ENCODE measurements around the gene GRIK2. TPM values are rescaled to one million over a fixed set of nuclear protein-coding genes. Genes with fewer than 3 reads are reported as not detected.
"Not testable (repeated sequence)": the region's sequence is repeated elsewhere in the genome, so short reads cannot be mapped to it uniquely, and the experiment has no call there.

Gene GRIK2
- total RNA-seq, 2 donors from 2014 or later, result 0.92 to 2.0 TPM

DNA sequence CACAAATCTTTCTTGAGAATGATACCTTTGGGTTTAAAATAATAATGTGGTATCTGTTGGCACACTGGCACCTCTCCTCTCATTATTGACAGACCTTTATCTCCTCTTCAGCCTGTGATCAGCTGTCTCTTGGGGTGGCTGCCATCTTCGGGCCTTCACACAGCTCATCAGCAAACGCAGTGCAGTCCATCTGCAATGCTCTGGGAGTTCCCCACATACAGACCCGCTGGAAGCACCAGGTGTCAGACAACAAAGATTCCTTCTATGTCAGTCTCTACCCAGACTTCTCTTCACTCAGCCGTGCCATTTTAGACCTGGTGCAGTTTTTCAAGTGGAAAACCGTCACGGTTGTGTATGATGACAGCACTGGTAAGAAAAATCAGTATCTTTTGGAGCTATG is 232.8 kb downstream of the GRIK2 start:
- H3K9me3 ChIP-seq, result no peaks in the 10 kb centered on the region
- ATAC-seq (ENCODE audit: insufficient number of reproducible peaks, low FRiP score, low read depth) (no peak), DNase-seq (ENCODE audit: low spot score) (no peak)
- H3K27me3 ChIP-seq (replicated peaks; ENCODE audit: insufficient read depth), result no peaks in the 10 kb centered on the region
- TF ChIP-seq, protein P1, sequence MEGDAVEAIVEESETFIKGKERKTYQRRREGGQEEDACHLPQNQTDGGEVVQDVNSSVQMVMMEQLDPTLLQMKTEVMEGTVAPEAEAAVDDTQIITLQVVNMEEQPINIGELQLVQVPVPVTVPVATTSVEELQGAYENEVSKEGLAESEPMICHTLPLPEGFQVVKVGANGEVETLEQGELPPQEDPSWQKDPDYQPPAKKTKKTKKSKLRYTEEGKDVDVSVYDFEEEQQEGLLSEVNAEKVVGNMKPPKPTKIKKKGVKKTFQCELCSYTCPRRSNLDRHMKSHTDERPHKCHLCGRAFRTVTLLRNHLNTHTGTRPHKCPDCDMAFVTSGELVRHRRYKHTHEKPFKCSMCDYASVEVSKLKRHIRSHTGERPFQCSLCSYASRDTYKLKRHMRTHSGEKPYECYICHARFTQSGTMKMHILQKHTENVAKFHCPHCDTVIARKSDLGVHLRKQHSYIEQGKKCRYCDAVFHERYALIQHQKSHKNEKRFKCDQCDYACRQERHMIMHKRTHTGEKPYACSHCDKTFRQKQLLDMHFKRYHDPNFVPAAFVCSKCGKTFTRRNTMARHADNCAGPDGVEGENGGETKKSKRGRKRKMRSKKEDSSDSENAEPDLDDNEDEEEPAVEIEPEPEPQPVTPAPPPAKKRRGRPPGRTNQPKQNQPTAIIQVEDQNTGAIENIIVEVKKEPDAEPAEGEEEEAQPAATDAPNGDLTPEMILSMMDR (IDR thresholded peaks at IDR 0.05), result no peak
- no peak overlapping the region for H3K4me3 ChIP-seq
- no peaks in the 10 kb centered on the region for H3K36me3 ChIP-seq
- no peaks in the 10 kb centered on the region for H3K4me1 ChIP-seq (ENCODE audit: control insufficient read depth in 1 of 2, low read depth in 2 of 2)
- H3K27ac ChIP-seq, result no peak overlapping the region

DNA sequence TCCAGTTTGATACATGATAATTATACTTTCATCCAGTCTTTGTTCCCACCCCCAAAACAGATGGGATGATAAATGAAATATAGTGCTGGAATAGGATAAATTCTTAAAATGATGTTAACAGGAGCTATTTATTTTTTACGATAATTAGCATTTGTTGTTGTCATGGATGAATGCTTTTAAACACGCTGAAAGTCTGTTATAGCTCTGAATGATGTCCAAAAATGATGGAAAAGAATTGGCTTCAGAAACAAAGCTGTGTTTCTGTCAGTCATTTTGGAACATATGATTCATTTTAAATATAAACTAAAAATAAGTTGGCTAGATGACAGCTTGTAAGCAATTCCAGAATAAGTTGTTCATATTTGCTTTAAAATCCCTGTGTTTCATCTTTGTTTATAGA is 237.4 kb downstream of the GRIK2 start:
- no peak for DNase-seq (ENCODE audit: low spot score)
- ATAC-seq (ENCODE audit: insufficient number of reproducible peaks, low FRiP score, low read depth), result no peak
- TF ChIP-seq, protein P1 (IDR thresholded peaks at IDR 0.05), result no peak

DNA sequence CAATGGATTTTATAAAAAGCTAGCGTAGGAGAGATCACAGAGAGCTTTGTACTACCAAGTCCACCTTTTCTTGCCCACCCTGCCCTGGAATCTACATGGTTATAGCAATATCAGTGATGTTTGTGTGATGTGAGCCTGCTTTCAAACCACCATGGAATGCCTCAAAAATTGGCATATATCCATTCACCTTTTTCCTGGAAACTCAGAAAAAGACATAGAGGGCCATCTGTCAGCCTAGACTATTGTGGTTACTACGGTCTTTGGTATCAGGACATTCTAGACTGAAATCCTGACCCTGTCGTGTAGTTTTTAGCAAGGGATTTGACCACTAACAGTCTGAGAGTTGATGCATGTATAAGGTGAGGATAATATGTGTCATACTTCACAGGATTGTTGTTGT is 239.6 kb downstream of the GRIK2 start:
- H3K27me3 ChIP-seq (replicated peaks; ENCODE audit: insufficient read depth), result no peaks in the 10 kb centered on the region
- DNase-seq (ENCODE audit: low spot score), result no peak
- no peak for ATAC-seq (ENCODE audit: insufficient number of reproducible peaks, low FRiP score, low read depth)
- H3K4me3 ChIP-seq, result no peak overlapping the region
- H3K36me3 ChIP-seq, result no peaks in the 10 kb centered on the region
- TF ChIP-seq, protein P1 (IDR thresholded peaks at IDR 0.05), result no peak
- H3K27ac ChIP-seq, result no peak overlapping the region
- H3K9me3 ChIP-seq, result no peaks in the 10 kb centered on the region
- no peaks in the 10 kb centered on the region for H3K4me1 ChIP-seq (ENCODE audit: control insufficient read depth in 1 of 2, low read depth in 2 of 2)

More for the DNA sequence above, 237.4 kb downstream of the GRIK2 start:
- Histone ChIP-seq H3K9me3 (no peaks in the 10 kb centered on the region), H3K27me3 (replicated peaks; ENCODE audit: insufficient read depth) (no peaks in the 10 kb centered on the region), H3K4me3 (no peak overlapping the region), H3K36me3 (no peaks in the 10 kb centered on the region), H3K4me1 (ENCODE audit: control insufficient read depth in 1 of 2, low read depth in 2 of 2) (no peaks in the 10 kb centered on the region), H3K27ac (no peak overlapping the region)

DNA sequence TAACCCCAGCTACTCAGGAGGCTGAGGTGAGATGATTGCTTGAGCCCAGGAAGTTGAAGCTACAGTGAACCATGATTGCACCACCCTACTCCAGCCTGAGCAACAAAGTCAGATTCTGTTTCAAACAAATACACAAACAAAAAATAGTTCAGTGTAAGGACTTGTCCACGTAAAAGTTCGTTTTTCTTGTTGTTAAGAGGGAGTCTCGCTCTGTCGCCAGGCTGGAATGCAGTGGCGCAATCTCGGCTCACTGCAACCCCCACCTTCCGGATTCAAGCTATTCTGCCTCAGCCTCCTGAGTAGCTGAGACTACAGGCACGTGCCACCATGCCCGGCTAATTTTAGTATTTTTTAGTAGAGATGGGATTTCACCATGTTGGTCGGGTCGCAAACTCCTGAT is 245.4 kb downstream of the GRIK2 start:
- H3K36me3 ChIP-seq; DNase-seq (ENCODE audit: low spot score); H3K4me1 ChIP-seq (ENCODE audit: control insufficient read depth in 1 of 2, low read depth in 2 of 2); ATAC-seq (ENCODE audit: insufficient number of reproducible peaks, low FRiP score, low read depth); H3K4me3 ChIP-seq; H3K27ac ChIP-seq; H3K9me3 ChIP-seq; H3K27me3 ChIP-seq (replicated peaks; ENCODE audit: insufficient read depth): not testable (repeated sequence)

DNA sequence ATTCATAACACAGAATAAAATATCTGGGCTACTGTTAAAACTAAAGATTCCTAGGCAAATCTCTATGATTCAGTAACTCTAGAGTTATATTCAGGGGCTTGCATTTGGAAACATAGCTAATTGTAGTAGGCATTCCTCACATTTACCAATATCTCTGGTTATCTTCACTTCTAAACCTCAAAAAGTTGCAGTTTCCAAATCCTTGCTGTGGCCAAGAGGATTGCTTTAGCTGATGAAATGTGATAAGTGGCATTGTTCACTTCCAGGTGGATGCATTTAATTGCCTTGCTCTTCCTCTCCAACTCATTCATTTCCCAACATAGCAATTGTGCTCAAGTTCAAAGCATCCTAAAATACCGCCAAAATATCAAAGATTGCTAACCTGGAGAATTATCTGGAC is 246.6 kb downstream of the GRIK2 start:
- H3K9me3 ChIP-seq, result no peaks in the 10 kb centered on the region
- H3K4me1 ChIP-seq (ENCODE audit: control insufficient read depth in 1 of 2, low read depth in 2 of 2), result no peaks in the 10 kb centered on the region
- H3K4me3 ChIP-seq, result no peak overlapping the region
- H3K36me3 ChIP-seq, result no peaks in the 10 kb centered on the region
- H3K27ac ChIP-seq, result no peak overlapping the region
- DNase-seq (ENCODE audit: low spot score) (no peak), ATAC-seq (ENCODE audit: insufficient number of reproducible peaks, low FRiP score, low read depth) (no peak)
- TF ChIP-seq, protein P1 (IDR thresholded peaks at IDR 0.05), result no peak
- no peaks in the 10 kb centered on the region for H3K27me3 ChIP-seq (replicated peaks; ENCODE audit: insufficient read depth)

DNA sequence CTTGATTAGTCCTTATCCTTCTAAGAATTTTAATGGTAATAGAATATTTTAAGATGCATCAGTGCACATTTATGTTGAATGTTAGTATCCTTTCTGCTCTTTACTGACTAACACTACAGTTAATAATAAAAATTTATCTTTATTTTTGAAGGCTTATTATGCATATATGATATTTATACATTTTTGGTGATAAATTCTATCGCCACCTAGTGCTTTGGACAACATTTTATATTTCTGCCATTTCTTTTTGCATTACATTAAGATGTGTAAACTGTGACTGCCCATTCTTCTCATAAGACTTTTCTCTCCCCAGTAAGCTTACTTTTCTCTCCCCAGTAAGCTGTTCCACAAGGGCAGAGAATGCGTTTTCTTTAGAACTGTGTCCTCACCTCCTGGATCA is 252.3 kb downstream of the GRIK2 start:
- Histone ChIP-seq H3K27me3 (replicated peaks; ENCODE audit: insufficient read depth) (no peaks in the 10 kb centered on the region), H3K27ac (no peak overlapping the region), H3K36me3 (no peaks in the 10 kb centered on the region), H3K4me1 (ENCODE audit: control insufficient read depth in 1 of 2, low read depth in 2 of 2) (no peaks in the 10 kb centered on the region), H3K9me3 (no peaks in the 10 kb centered on the region), H3K4me3 (no peak overlapping the region)
- TF ChIP-seq, protein P1 (IDR thresholded peaks at IDR 0.05), result no peak
- ATAC-seq (ENCODE audit: insufficient number of reproducible peaks, low FRiP score, low read depth), result no peak
- no peak for DNase-seq (ENCODE audit: low spot score)
